OCI-LY7 (cell line): Measurements from ENCODE around the gene FAM120A.

Experiments used
- EZH2phosphoT487 ChIP-seq: fragments of 200-600 bp; sonication (generic); IDR thresholded peaks from 2 replicates; pipeline ENCODE4 v1.6.1; 2018; ENCODE audit warnings: low read depth, borderline replicate concordance, mild to moderate bottlenecking, mixed run types, antibody characterized with exemption, low read length, moderate library complexity, mixed read lengths
- TF ChIP-seq, protein P1 (sequence below): fragments of 200-600 bp; sonication (generic); conservative IDR thresholded peaks from 2 replicates; pipeline ENCODE4 v1.5.1; 2014; ENCODE audit warnings: mild to moderate bottlenecking, antibody characterized with exemption, low read length, moderate library complexity, mixed read lengths

GRCh38 chr9:93451849-93452709 is 594 bp downstream of the FAM120A start:
- TF ChIP-seq, protein P1, sequence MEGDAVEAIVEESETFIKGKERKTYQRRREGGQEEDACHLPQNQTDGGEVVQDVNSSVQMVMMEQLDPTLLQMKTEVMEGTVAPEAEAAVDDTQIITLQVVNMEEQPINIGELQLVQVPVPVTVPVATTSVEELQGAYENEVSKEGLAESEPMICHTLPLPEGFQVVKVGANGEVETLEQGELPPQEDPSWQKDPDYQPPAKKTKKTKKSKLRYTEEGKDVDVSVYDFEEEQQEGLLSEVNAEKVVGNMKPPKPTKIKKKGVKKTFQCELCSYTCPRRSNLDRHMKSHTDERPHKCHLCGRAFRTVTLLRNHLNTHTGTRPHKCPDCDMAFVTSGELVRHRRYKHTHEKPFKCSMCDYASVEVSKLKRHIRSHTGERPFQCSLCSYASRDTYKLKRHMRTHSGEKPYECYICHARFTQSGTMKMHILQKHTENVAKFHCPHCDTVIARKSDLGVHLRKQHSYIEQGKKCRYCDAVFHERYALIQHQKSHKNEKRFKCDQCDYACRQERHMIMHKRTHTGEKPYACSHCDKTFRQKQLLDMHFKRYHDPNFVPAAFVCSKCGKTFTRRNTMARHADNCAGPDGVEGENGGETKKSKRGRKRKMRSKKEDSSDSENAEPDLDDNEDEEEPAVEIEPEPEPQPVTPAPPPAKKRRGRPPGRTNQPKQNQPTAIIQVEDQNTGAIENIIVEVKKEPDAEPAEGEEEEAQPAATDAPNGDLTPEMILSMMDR = no peak
- TF ChIP-seq EZH2phosphoT487 = no peak
